ENCODE results near the gene GGCX. TPM values are rescaled to one million over a fixed set of nuclear protein-coding genes. Genes with fewer than 3 reads are reported as not detected.

The GGCX gene
- total and polyA plus RNA-seq, 2 of the 13 experiments (the other 11 are each of a cell fraction or from before 2014, with no cell fraction given), result 72.5 to 103 TPM

DNA sequence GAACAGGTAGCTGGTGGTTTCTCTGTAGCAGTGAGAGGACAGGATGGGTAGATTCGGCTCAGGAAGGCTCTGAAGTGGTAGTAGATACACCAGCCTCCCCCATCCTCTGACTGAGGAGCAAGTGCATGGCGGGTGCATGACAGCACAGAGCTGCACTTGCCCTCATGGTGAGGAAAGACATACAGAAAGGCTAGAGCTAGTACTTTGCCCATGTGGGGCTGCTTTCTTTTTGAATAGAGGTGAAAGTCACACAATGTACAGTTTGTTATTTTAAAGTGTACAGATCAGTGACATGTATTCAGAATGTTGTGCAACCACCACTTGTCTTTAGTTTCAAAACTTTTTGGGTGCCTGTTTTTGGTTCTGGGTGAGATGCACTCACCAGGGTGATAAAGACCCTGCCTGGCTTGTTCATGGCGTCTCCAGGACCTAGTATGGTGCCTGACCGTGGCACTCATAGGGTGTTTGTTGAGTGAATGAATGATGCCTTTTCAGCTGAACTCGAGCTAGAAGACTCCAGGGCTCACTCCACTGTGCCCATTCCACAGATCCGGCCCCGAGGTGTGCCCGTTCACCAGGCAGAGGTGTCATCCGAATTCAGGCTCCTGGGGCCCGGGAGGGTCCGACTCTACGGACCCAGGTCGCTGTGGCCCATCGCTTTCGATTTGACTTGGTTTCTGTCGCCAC, 22.5 kb upstream of the GGCX start (continued):
- TF ChIP-seq, protein P1, sequence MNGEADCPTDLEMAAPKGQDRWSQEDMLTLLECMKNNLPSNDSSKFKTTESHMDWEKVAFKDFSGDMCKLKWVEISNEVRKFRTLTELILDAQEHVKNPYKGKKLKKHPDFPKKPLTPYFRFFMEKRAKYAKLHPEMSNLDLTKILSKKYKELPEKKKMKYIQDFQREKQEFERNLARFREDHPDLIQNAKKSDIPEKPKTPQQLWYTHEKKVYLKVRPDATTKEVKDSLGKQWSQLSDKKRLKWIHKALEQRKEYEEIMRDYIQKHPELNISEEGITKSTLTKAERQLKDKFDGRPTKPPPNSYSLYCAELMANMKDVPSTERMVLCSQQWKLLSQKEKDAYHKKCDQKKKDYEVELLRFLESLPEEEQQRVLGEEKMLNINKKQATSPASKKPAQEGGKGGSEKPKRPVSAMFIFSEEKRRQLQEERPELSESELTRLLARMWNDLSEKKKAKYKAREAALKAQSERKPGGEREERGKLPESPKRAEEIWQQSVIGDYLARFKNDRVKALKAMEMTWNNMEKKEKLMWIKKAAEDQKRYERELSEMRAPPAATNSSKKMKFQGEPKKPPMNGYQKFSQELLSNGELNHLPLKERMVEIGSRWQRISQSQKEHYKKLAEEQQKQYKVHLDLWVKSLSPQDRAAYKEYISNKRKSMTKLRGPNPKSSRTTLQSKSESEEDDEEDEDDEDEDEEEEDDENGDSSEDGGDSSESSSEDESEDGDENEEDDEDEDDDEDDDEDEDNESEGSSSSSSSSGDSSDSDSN (CRISPR knock-in tag; IDR thresholded peaks at IDR 0.05), result no peak
- TF ChIP-seq, protein P2, sequence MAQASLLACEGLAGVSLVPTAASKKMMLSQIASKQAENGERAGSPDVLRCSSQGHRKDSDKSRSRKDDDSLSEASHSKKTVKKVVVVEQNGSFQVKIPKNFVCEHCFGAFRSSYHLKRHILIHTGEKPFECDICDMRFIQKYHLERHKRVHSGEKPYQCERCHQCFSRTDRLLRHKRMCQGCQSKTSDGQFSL (CRISPR knock-in tag; IDR thresholded peaks at IDR 0.05), result 0 out of 2 replicates have a peak, but pooled peaks have one; percentile 41
- TF ChIP-seq ZBTB38 (CRISPR knock-in tag; IDR thresholded peaks at IDR 0.05) (peak; percentile 49; the same call in 1 of the 2 replicates), RAD51 (IDR thresholded peaks at IDR 0.05; ENCODE audit: borderline replicate concordance) (no peak), FOXJ3 (CRISPR knock-in tag; IDR thresholded peaks at IDR 0.05; ENCODE audit: borderline replicate concordance) (0 out of 2 replicates have a peak, but pooled peaks have one; percentile 32), ZNF24 (IDR thresholded peaks at IDR 0.05) (peak; percentile 78), ZNF678 (CRISPR knock-in tag; IDR thresholded peaks at IDR 0.05) (no peak), TARDBP (CRISPR knock-in tag; IDR thresholded peaks at IDR 0.05) (no peak; the same call in 1 of the 2 replicates), EEA1 (CRISPR knock-in tag; IDR thresholded peaks at IDR 0.05; ENCODE audit: borderline replicate concordance) (no peak), NFKBIZ (CRISPR knock-in tag; IDR thresholded peaks at IDR 0.05) (no peak), DNMT1 (CRISPR knock-in tag; IDR thresholded peaks at IDR 0.05) (no peak), SAP130 (CRISPR knock-in tag; IDR thresholded peaks at IDR 0.05; ENCODE audit: low read depth) (peak; percentile 76), SRSF1 (optimal IDR thresholded peaks at IDR 0.05; ENCODE audit: low read depth, low read length) (no peak), PHF8 (CRISPR knock-in tag; IDR thresholded peaks at IDR 0.05) (no peak), ZNF792 (CRISPR knock-in tag; IDR thresholded peaks at IDR 0.05) (0 out of 2 replicates have a peak, but pooled peaks have one; percentile 15), ZFP82 (CRISPR knock-in tag; IDR thresholded peaks at IDR 0.05; ENCODE audit: borderline replicate concordance) (no peak), SRSF4 (IDR thresholded peaks at IDR 0.05; ENCODE audit: low read depth, low read length, poor library complexity, severe bottlenecking) (no peak), U2AF2 (IDR thresholded peaks at IDR 0.05; ENCODE audit: low read depth, low read length) (no peak), MED1 (CRISPR knock-in tag; IDR thresholded peaks at IDR 0.05) (peak; percentile 28; the same call in 1 of the 2 replicates), DPF2 (CRISPR knock-in tag; IDR thresholded peaks at IDR 0.05; ENCODE audit: borderline replicate concordance, low read depth) (0 out of 2 replicates have a peak, but pooled peaks have one; percentile 26)
- TF ChIP-seq, protein P3, sequence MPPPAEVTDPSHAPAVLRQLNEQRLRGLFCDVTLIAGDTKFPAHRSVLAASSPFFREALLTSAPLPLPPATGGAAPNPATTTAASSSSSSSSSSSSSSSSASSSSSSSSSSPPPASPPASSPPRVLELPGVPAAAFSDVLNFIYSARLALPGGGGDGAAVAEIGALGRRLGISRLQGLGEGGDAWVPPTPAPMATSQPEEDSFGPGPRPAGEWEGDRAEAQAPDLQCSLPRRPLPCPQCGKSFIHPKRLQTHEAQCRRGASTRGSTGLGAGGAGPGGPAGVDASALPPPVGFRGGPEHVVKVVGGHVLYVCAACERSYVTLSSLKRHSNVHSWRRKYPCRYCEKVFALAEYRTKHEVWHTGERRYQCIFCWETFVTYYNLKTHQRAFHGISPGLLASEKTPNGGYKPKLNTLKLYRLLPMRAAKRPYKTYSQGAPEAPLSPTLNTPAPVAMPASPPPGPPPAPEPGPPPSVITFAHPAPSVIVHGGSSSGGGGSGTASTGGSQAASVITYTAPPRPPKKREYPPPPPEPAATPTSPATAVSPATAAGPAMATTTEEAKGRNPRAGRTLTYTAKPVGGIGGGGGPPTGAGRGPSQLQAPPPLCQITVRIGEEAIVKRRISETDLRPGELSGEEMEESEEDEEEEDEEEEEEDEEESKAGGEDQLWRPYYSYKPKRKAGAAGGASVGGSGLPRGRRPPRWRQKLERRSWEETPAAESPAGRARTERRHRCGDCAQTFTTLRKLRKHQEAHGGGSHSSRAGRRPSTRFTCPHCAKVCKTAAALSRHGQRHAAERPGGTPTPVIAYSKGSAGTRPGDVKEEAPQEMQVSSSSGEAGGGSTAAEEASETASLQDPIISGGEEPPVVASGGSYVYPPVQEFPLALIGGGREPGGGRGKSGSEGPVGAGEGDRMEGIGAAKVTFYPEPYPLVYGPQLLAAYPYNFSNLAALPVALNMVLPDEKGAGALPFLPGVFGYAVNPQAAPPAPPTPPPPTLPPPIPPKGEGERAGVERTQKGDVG (CRISPR knock-in tag; IDR thresholded peaks at IDR 0.05; ENCODE audit: borderline replicate concordance), result peak; percentile 54; the same call in 1 of the 2 replicates
- TF ChIP-seq, protein P4, sequence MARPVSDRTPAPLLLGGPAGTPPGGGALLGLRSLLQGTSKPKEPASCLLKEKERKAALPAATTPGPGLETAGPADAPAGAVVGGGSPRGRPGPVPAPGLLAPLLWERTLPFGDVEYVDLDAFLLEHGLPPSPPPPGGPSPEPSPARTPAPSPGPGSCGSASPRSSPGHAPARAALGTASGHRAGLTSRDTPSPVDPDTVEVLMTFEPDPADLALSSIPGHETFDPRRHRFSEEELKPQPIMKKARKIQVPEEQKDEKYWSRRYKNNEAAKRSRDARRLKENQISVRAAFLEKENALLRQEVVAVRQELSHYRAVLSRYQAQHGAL (CRISPR knock-in tag; IDR thresholded peaks at IDR 0.05; ENCODE audit: not compliant biosample characterization), result no peak
- TF ChIP-seq, protein P5, sequence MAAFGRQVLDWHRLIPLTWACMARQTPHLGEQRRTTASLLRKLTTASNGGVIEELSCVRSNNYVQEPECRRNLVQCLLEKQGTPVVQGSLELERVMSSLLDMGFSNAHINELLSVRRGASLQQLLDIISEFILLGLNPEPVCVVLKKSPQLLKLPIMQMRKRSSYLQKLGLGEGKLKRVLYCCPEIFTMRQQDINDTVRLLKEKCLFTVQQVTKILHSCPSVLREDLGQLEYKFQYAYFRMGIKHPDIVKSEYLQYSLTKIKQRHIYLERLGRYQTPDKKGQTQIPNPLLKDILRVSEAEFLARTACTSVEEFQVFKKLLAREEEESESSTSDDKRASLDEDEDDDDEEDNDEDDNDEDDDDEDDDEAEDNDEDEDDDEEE (CRISPR knock-in tag; IDR thresholded peaks at IDR 0.05), result no peak; the same call in 1 of the 2 replicates

Data from HepG2 (cell line).